Ovary (tissue), 9 donors: ENCODE measurements around the gene CLASP1. TPM values are rescaled to one million over a fixed set of nuclear protein-coding genes. Genes with fewer than 3 reads are reported as not detected.

Experiments
- DNase-seq, 5 donors: peaks; one replicate each; pipeline ENCODE4 v3.0.0-alpha.2; 2019 to 2020
- H3K27ac ChIP-seq, 2 donors: fragments of 200-600 bp; one replicate each; pipeline versions ENCODE4 v1.5.1 to v1.8.0; 2019 to 2022
- H3K27me3 ChIP-seq: fragments of 200-600 bp; one replicate; pipeline ENCODE4 v1.8.0; 2022
- H3K36me3 ChIP-seq: fragments of 200-600 bp; sonication (generic); one replicate; pipeline ENCODE4 v1.5.1; 2019
- H3K4me1 ChIP-seq: one replicate; pipeline ENCODE4 v1.8.1; 2013; ENCODE audit warnings: mild to moderate bottlenecking, moderate library complexity; ENCODE audit not compliant: insufficient read depth
- H3K4me3 ChIP-seq: fragments of 200-600 bp; sonication (generic); one replicate; pipeline ENCODE4 v1.5.1; 2017
- H3K9me3 ChIP-seq, 2 donors: fragments of 200-600 bp in 1 of 2; sonication (generic) in 1 of 2; one replicate each; pipeline versions ENCODE4 v1.5.1 to v1.8.1; 2013 to 2019; ENCODE audit warnings: mild to moderate bottlenecking in 1 of 2, moderate library complexity in 1 of 2
- EP300 ChIP-seq: sonication (generic); formaldehyde crosslinking; IDR thresholded peaks from one replicate; pipeline ENCODE4 v1.6.1; 2017; ENCODE audit warnings: antibody characterized with exemption
- POLR2A ChIP-seq: fragments of 450-650 bp; IDR thresholded peaks from one replicate; pipeline ENCODE4 v1.6.1; 2017; ENCODE audit warnings: antibody characterized with exemption, mild to moderate bottlenecking, moderate library complexity
- WGBS, 3 donors: extraction: QIAGEN DNeasy Blood & Tissue Kit in 1 of 3; methylation state at CpG; one replicate each; pipeline versions ENCODE4 v1.1.5 to v1.1.7; 2013 to 2017; 5-methylcytosine and 5-hydroxymethylcytosine counted together
- intact Hi-C, 4 donors: fragments of 100-400 bp; cut with DNase I; formaldehyde crosslinking; loops; one replicate each; pipeline versions ENCODE4 v1.11.0 to v1.15.1; 2022 to 2023
- polyA plus RNA-seq, 2 donors: library from polyadenylated mRNA; stranded (reverse); fragments of 200-250 nt in 1 of 2; fragments of 350-450 nt in 1 of 2; fragmentation: Illumina TruSeq in 1 of 2; extraction: RNeasy Lipid Tissue Mini Kit (QIAGEN cat#74804) in 1 of 2; gene quantifications; one replicate each; pipeline ENCODE4 v1.2.3, GENCODE V29; 2013 to 2014
- total RNA-seq, 7 donors: library from RNA; depleted of rRNA in 2 of 7; stranded (reverse); fragments of >200 nt in 2 of 7; fragmentation: NEBNext Ultra II Directional in 3 of 7; extraction: Animal tissue kit (Norgen Biotek cat#: 25700) in 3 of 7; gene quantifications; one replicate each; pipeline versions ENCODE4 v1.1.0 to v1.2.4, GENCODE V29; 2016 to 2023
- TF ChIP-seq, protein P1 (sequence below), 3 donors: fragments of 450-650 bp in 2 of 3; fragments of 200-600 bp in 1 of 3; IDR thresholded peaks; one replicate each; pipeline versions ENCODE4 v1.5.1 to v1.8.0; 2016 to 2022; ENCODE audit warnings: antibody characterized with exemption in 3 of 3, mild to moderate bottlenecking in 1 of 3
- donor health status: DM: no; HTN: no; CAD: no; lungs with moderate emphysema.
- donor health status: DM: no; HTN: no; CAD: no.
- donor health status: Bipolar disorder and iron deficiency.
- donor health status: DM: yes; HTN: yes; CAD: no.
- donor health status: DM: no; HTN: no; CAD: no.
- donor health status: DM: yes; HTN: yes; CAD: no.

CLASP1 gene
- total and polyA plus RNA-seq, 9 donors: 15.8 to 58.7 (median 47.9) TPM

DNA sequence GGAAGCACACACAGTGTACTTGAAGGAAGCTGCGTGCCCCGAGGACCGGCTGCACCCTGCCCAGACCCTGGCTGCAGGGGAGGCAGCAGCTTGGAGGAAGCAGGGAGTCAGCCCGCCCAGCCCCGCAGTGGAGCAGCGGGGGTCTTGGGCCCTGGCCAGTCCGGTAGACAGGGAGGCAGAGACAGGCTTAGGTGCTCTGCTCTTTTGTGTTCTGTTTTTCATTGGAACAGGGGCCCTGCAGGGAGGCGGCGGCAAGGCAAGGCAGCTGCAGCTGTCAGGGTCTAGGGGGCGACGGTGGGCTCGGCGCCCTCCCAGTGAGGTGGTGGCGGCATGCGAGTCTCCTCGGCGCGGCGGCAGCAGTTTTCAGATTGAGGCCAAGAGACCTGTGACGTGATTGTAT lies 311.0 kb downstream of the CLASP1 start:
- H3K27me3 ChIP-seq: no peaks in the 10 kb centered on the region
- no peak overlapping the region for H3K4me3 ChIP-seq
- intact Hi-C loops: no loop called here
- TF ChIP-seq POLR2A: no peak
- TF ChIP-seq, protein P1, sequence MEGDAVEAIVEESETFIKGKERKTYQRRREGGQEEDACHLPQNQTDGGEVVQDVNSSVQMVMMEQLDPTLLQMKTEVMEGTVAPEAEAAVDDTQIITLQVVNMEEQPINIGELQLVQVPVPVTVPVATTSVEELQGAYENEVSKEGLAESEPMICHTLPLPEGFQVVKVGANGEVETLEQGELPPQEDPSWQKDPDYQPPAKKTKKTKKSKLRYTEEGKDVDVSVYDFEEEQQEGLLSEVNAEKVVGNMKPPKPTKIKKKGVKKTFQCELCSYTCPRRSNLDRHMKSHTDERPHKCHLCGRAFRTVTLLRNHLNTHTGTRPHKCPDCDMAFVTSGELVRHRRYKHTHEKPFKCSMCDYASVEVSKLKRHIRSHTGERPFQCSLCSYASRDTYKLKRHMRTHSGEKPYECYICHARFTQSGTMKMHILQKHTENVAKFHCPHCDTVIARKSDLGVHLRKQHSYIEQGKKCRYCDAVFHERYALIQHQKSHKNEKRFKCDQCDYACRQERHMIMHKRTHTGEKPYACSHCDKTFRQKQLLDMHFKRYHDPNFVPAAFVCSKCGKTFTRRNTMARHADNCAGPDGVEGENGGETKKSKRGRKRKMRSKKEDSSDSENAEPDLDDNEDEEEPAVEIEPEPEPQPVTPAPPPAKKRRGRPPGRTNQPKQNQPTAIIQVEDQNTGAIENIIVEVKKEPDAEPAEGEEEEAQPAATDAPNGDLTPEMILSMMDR (IDR thresholded peaks at IDR 0.05): no peak
- no peak for TF ChIP-seq EP300
- no peak for DNase-seq
- H3K36me3 ChIP-seq: no peaks in the 10 kb centered on the region
- 84 to 87% (median 85%) methylated on average over 20 of the region's 20 CpGs for WGBS, 3 donors
- no peaks in the 10 kb centered on the region for H3K9me3 ChIP-seq
- H3K4me1 ChIP-seq: no peaks in the 10 kb centered on the region
- no peak overlapping the region for H3K27ac ChIP-seq

- Histone ChIP-seq H3K4me1 (no peaks in the 10 kb centered on the region), H3K36me3 (no peaks in the 10 kb centered on the region), H3K9me3 (no peaks in the 10 kb centered on the region), H3K4me3 (no peak overlapping the region), H3K27me3 (no peaks in the 10 kb centered on the region), H3K27ac (no peak overlapping the region)
- intact Hi-C loops: no loop called here
- TF ChIP-seq EP300 (no peak), POLR2A (no peak)
- TF ChIP-seq, protein P1 (IDR thresholded peaks at IDR 0.05): no peak
- 82 to 85% (median 83%) methylated on average over 18 of the region's 18 CpGs for WGBS, 3 donors
- DNase-seq: no peak
These were observed 312.6 kb downstream of the CLASP1 start for GRCh38 chr2:121336528-121337294.

- intact Hi-C loops: no loop called here
- Histone ChIP-seq H3K4me3 (no peak overlapping the region), H3K36me3 (no peaks in the 10 kb centered on the region), H3K27me3 (no peaks in the 10 kb centered on the region), H3K27ac (no peak overlapping the region), H3K4me1 (no peaks in the 10 kb centered on the region), H3K9me3 (no peaks in the 10 kb centered on the region)
- WGBS, 3 donors: 52 to 66% (median 62%) methylated on average over 22 of the region's 22 CpGs
- TF ChIP-seq POLR2A: no peak
- TF ChIP-seq EP300: no peak
- TF ChIP-seq, protein P1 (IDR thresholded peaks at IDR 0.05): no peak
- no peak for DNase-seq
These were observed 313.7 kb downstream of the CLASP1 start for GRCh38 chr2:121335294-121336290.

DNA sequence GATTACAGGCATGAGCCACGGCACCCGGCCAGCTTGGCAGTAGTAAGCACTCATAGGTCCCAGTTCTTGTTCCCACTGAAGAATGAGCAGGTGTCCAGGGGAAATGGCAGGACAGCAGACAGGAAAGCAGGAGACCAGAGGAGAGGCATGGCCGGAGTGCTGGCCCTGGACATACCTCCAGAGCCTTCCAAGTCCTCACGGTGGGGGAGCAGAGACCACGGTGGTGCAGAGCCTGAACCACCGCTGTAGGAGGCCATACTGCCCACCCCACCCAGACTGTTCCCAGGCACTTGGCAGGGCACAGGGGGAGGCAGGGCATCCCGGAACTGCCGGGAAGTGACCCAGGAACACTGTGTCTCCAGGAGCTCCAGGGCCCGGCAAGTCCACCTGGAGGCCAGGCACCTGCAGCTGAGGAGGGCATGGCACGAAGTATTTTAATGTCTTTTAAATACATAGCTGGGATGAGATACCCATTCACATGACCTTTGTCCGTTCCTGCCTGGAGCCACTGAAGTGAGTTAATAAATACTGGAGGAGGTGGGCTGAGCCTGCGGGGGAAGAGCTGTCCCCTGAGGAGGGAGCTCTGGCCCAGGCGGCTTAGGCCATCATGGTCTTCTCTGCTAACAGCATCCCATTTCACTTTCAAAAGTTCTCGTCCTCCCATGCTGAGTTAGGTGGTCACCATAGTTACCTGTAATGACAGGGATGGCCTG lies 314.5 kb downstream of the CLASP1 start:
- Histone ChIP-seq H3K4me1 (no peaks in the 10 kb centered on the region), H3K4me3 (no peak overlapping the region), H3K27me3 (no peaks in the 10 kb centered on the region), H3K27ac (no peak overlapping the region), H3K9me3 (no peaks in the 10 kb centered on the region), H3K36me3 (no peaks in the 10 kb centered on the region)
- 66 to 81% (median 70%) methylated on average over 14 of the region's 14 CpGs for WGBS, 3 donors
- intact Hi-C loops: no loop called here
- no peak for DNase-seq
- TF ChIP-seq, protein P1 (IDR thresholded peaks at IDR 0.05): no peak
- TF ChIP-seq EP300 (no peak), POLR2A (no peak)
